ENCODE data around the gene MASP1.

Gene MASP1

DNA sequence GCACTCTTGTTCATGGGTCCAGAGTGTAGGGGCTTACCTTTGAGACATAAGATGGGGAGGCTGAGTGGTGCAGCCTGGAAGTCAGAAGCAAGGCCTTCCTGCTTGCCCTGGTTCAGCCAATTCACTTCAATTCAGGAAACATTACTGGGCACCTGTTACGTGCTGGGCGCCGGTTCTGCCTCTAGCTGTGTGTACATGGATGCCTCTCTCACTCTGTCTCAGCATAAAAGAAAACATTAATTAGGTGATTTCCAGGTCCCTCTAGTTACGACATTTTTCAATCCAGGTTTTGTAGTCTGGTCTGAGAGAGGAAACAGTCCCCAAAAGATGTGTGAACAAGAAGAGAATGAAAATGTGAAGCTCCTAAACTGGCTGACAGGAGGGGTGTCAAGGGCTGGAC is 93.0 kb downstream of the MASP1 start:
- no peak for TF ChIP-seq ZFX (IDR thresholded peaks at IDR 0.05)
- no peak overlapping the region for H3K27ac ChIP-seq

DNA sequence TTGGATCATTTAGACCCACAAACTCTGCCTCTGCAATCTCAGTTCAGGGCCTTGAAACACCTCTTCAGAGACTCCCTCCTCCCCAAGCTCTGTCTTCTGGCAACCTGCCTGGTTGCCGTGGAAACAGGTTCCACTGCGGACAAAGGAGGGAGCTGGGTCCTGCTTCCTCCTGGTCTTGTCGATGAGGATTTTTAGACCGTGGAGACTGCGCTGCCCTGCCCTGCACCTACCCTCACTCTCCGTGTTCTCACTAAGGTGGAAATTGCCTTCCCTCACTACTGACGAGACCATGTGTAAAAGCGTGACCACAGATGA is 94.2 kb downstream of the MASP1 start, which contains the start of gene RTP1:
TSS of gene RTP1 (plus strand) at position 152 of the 315 bp plus-strand sequence. CDS start at position 182, 30 bp downstream.
- H3K27ac ChIP-seq, result no peak within 1 kb of the TSS
- TF ChIP-seq CTCF (conservative IDR thresholded peaks at IDR 0.05) (no peak), ZFX (IDR thresholded peaks at IDR 0.05) (no peak)

DNA sequence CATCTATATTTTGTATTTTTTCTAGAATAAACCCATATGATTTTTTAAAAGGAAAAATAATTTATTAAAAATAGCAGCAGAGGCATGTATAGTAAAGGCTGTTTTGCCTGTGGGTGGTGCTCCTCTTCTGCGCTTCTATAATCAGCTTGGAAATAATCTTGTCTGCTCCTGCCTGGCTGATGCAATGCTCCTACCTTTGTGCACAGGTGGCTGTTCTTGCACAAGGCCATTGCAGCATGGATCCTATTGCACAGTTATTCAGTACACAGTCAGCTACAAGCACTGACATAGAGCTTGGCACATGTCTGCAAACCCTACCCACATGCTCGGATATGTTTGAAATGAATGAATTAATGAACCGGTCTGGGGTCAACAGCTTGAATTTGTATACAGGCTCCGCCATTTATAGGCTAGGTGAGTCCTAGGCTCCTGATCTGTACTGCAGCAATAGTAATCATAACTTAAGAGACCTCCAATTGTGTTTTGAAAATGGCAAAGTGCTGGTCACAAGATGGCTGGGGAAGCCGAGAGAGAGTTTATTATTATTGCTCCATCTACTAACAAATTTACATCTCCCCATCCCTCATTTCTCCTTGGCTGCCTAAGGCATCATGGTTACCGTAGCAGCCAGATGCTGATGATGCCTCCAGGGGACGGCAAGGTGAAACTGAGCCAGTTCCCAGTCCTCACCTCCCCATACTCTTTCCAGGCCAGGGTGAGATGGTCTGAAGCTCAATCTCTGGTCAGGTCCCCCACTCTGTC is 94.8 kb downstream of the MASP1 start:
- no peak for TF ChIP-seq ZFX (IDR thresholded peaks at IDR 0.05)
- TF ChIP-seq CTCF (conservative IDR thresholded peaks at IDR 0.05), result no peak
- no peak overlapping the region for H3K27ac ChIP-seq

DNA sequence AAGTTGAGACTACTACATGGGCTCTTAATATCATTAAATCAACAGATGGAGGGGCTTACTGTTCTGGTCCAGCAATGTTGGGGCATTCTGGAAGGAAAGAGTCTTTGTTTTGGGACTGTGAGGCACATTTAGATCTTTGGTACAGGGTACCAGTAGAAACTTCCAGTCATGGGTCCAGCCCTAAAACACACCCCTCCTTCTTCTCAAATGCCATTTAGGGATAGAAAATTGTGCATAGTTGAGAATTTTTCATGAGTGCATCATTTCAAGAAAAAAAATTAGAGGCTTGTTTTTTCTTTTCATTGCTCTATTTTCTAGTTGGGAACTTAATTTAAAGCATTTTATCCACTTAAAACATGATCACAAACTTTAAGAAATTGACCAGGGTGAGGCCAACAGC is 98.4 kb downstream of the MASP1 start:
- H3K27ac ChIP-seq, result no peak overlapping the region
- no peak for TF ChIP-seq CTCF (conservative IDR thresholded peaks at IDR 0.05)
- TF ChIP-seq ZFX (IDR thresholded peaks at IDR 0.05), result no peak

DNA sequence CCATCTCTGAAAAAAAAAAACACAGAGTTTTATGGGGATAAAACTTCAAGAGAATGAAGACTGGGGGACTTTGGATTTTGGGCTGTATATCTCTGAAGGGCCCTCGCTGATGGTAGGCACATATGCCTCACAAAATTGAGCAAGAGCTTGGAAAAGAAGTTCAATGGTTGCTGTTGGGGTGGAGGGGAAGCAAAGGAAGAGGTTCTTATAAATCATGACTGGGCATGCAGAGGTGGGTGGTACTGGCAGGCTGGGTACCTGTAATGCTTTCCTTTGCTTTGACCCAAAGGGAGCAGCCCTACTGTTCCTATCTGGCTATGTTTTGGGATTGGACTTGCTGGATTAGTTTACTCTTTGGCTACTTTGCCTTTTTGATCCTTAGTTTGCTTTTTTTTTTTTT is 100.3 kb downstream of the MASP1 start:
- TF ChIP-seq CTCF (conservative IDR thresholded peaks at IDR 0.05) (no peak), ZFX (IDR thresholded peaks at IDR 0.05) (no peak)
- H3K27ac ChIP-seq, result no peak overlapping the region

DNA sequence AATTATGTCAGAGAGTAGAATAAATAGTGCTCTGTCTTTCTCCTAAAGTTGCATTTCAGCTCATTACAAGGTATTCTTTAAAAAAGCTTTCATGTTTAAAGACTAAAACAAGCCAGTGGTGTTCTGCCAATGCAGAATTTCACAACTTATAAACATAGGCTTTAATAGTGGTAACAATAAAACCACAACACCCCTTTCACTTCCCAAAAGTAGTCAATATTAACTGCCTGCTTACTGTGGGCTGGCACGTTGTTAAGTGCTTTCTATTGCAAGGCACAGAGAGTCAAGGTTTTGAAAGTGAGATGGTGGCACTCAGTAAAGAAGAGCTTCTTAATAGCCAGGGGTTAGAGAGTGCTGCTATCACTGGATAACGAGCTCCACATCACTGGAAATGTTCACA is 102.6 kb downstream of the MASP1 start:
- TF ChIP-seq CTCF (conservative IDR thresholded peaks at IDR 0.05) (no peak), ZFX (IDR thresholded peaks at IDR 0.05) (no peak)
- H3K27ac ChIP-seq, result no peak overlapping the region

DNA sequence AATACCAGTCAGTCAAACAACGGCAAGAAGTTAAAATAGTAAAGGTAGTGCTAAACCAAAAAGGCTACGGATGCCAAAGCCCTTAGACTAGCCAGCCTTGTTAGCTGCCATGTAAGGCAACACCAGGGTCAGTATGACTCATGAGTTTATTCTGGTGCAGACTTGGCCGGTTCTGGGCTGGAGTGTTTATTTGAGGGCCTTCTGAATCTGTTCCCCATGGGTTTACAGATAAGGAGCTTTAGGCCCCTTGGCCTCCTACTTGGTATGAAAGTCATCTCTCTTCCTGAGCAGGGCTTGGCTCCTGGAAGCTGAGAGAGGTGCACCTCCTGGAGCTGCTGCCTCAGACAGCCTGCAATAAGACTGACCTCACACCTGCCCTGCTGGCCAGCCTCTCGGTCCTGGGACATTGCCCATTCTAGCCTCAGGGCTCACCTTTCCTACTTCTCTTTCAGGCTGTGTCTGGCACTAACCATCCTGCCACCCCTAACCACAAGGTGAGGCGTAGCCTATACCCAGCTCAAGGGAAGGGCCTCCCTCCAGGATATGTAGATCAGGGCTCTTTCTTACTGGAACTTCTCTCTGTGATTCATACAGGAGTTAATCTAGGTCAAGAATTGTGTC is 104.6 kb downstream of the MASP1 start:
- H3K27ac ChIP-seq, result no peak overlapping the region

More for the DNA sequence above, 104.6 kb downstream of the MASP1 start:
- TF ChIP-seq ZFX (IDR thresholded peaks at IDR 0.05) (no peak), CTCF (conservative IDR thresholded peaks at IDR 0.05) (no peak)

Measured in C4-2B (cell line).